Uterus (tissue), 4 donors: Measurements from ENCODE around the gene THOC6. TPM values are rescaled to one million over a fixed set of nuclear protein-coding genes. Genes with fewer than 3 reads are reported as not detected.
A peak's percentile ranks its signal among the peaks of the same experiment; 100 is the strongest.

ENCODE experiments used
- DNase-seq, 2 donors: peaks; one replicate each; pipeline ENCODE4 v3.0.0-alpha.2; 2019 to 2020
- H3K27ac ChIP-seq, 2 donors: fragments of 200-600 bp; sonication (generic); 1 replicate in 1 of 2; 2 replicates in 1 of 2; pipeline ENCODE4 v1.5.1; 2016 to 2018
- H3K27me3 ChIP-seq, 2 donors: fragments of 200-600 bp; sonication (generic); one replicate each; pipeline ENCODE4 v1.5.1; 2018 to 2019; ENCODE audit warnings: control low read depth in 1 of 2
- H3K36me3 ChIP-seq, 2 donors: fragments of 200-600 bp; sonication (generic); one replicate each; pipeline ENCODE4 v1.5.1; 2019; ENCODE audit warnings: control low read depth in 1 of 2
- H3K4me1 ChIP-seq, 2 donors: fragments of 200-600 bp; sonication (generic); one replicate each; pipeline ENCODE4 v1.5.1; 2018 to 2019; ENCODE audit warnings: control low read depth in 1 of 2
- H3K4me3 ChIP-seq, 2 donors: fragments of 200-600 bp; sonication (generic); 1 replicate in 1 of 2; 2 replicates in 1 of 2; pipeline ENCODE4 v1.5.1; 2018 to 2019; ENCODE audit warnings: mild to moderate bottlenecking in 1 of 2
- H3K9me3 ChIP-seq, 2 donors: fragments of 200-600 bp; sonication (generic); one replicate each; pipeline ENCODE4 v1.5.1; 2019; ENCODE audit warnings: control low read depth in 1 of 2
- CTCF ChIP-seq, 4 experiments: fragments of 200-600 bp in 2 of 4; fragments of 450-650 bp in 2 of 4; sonication (generic) in 2 of 4; IDR thresholded peaks; one replicate each; pipeline ENCODE4 v1.5.1; 2016 to 2019; ENCODE audit warnings: antibody characterized with exemption in 4 of 4, mild to moderate bottlenecking in 2 of 4, moderate library complexity in 1 of 4
- POLR2A ChIP-seq, 2 donors: fragments of 450-650 bp; IDR thresholded peaks; one replicate each; pipeline ENCODE4 v1.6.1; 2016; ENCODE audit warnings: antibody characterized with exemption in 2 of 2, mild to moderate bottlenecking in 1 of 2, moderate library complexity in 1 of 2
- intact Hi-C: fragments of 100-400 bp; cut with DNase I; formaldehyde crosslinking; loops from one replicate; pipeline ENCODE4 v1.15.1; 2023; ENCODE audit warnings: low total_unique reads
- total RNA-seq, 4 donors: library from RNA; depleted of rRNA in 3 of 4; stranded (reverse); fragments of >200 nt in 3 of 4; gene quantifications; one replicate each; pipeline versions ENCODE4 v1.1.0 to v1.2.4, GENCODE V29; 2014 to 2023
- donor health status: DM: yes; HTN: yes; CAD: no.

THOC6 gene
- total RNA-seq, 4 donors from 2014 or later = 3.8 to 29.0 (median 22.3) TPM

GRCh38 chr16:3000540-3000939 is 23.3 kb upstream of the THOC6 start:
- Histone ChIP-seq H3K36me3 (no peaks in the 10 kb centered on the region), H3K4me3 (no peak overlapping the region), H3K27ac (no peak overlapping the region), H3K4me1 (no peaks in the 10 kb centered on the region), H3K27me3 (peaks cover 0 to 3% of the 10 kb centered on the region in 2 donors), H3K9me3 (no peaks in the 10 kb centered on the region)
- no peak for DNase-seq
- intact Hi-C loops = no loop called here
- TF ChIP-seq POLR2A (IDR thresholded peaks at IDR 0.05) (no peak), CTCF (IDR thresholded peaks at IDR 0.05) (no peak)

DNA sequence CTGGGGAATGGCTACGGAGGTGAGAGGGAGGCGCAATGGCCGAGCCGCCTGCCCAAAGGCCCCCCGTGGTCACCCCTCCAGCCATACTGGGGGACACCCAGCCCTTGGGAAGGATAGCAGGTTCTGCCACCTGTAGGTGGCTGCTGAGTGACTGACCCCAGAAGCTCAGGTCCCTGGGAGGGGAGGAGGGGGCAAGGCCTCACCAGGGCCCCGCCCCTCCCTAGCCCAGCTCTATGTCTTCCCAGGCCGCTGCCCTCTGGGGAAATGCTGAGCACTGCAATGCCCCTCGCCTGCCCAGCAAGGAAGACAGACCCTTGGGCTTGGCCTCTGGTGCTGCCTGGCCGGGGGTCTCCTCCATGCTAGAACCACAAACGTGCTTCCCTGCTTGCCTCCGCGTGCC is 22.5 kb upstream of the THOC6 start:
- H3K4me1 ChIP-seq = no peaks in the 10 kb centered on the region
- no peak for TF ChIP-seq CTCF (IDR thresholded peaks at IDR 0.05)
- no peak for TF ChIP-seq POLR2A (IDR thresholded peaks at IDR 0.05)
- no peak overlapping the region for H3K27ac ChIP-seq
- H3K27me3 ChIP-seq = peaks cover 0 to 10% of the 10 kb centered on the region in 2 donors
- no peak for DNase-seq
- H3K9me3 ChIP-seq = no peaks in the 10 kb centered on the region
- H3K36me3 ChIP-seq = no peaks in the 10 kb centered on the region
- intact Hi-C loops = no loop called here
- no peak overlapping the region for H3K4me3 ChIP-seq

DNA sequence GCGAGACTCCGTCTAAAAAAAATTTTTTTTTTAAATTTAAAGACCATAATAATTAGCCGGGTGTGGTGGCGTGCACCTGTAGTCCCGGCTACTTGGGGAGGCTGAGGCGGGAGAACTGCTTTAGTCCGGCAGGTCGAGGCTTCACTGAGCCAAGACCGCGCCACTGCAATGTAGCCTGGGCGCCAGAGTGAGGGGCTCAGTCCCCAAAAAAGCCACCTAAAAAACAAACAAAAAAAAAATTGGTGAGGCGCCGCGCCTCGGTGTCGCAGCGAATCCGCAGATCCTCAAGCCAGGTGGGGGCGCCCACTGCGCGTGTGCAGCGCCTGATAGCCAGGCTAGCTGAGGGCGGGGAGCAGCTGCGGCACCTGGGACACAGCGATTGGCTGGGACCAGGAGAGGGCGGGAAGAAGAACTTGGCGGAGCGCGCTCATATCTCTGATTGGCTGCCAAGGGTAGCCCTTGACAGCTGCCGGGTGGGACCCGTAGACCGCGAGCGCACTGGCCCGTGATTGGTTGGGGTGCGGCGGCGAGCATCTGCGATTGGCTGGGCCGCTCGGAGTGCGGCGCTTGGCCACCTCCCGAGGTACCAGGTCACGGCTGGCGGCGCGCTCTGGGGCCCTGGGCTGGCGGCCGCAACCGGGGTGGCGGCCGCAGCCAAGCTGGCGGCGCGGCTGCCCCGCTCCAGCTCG is 20.1 kb upstream of the THOC6 start:
- intact Hi-C loops = no loop called here
- TF ChIP-seq POLR2A (IDR thresholded peaks at IDR 0.05) = no peak
- peak; percentile 50 to 78 (median 56) for TF ChIP-seq CTCF (IDR thresholded peaks at IDR 0.05)
- Histone ChIP-seq H3K27ac (no peak overlapping the region), H3K9me3 (no peaks in the 10 kb centered on the region), H3K4me1 (no peaks in the 10 kb centered on the region), H3K4me3 (no peak overlapping the region), H3K36me3 (no peaks in the 10 kb centered on the region), H3K27me3 (peaks cover 0 to 15% of the 10 kb centered on the region in 2 donors)
- DNase-seq = peak; percentile 88

- Histone ChIP-seq H3K36me3 (no peaks in the 10 kb centered on the region), H3K27ac (no peak overlapping the region), H3K9me3 (no peaks in the 10 kb centered on the region), H3K4me3 (no peak overlapping the region), H3K4me1 (no peaks in the 10 kb centered on the region), H3K27me3 (peaks cover 0 to 15% of the 10 kb centered on the region in 2 donors)
- TF ChIP-seq POLR2A (IDR thresholded peaks at IDR 0.05) (no peak), CTCF (IDR thresholded peaks at IDR 0.05) (no peak)
- DNase-seq = no peak
- intact Hi-C loops = no loop called here
These were observed 19.5 kb upstream of the THOC6 start for GRCh38 chr16:3004319-3004718.

- no peak for DNase-seq
- Histone ChIP-seq H3K4me3 (no peak overlapping the region), H3K36me3 (no peaks in the 10 kb centered on the region), H3K27ac (no peak overlapping the region), H3K4me1 (no peaks in the 10 kb centered on the region), H3K27me3 (peaks cover 0 to 15% of the 10 kb centered on the region in 2 donors), H3K9me3 (no peaks in the 10 kb centered on the region)
- intact Hi-C loops = no loop called here
- TF ChIP-seq CTCF (IDR thresholded peaks at IDR 0.05) (no peak), POLR2A (IDR thresholded peaks at IDR 0.05) (no peak)
These were observed 19.0 kb upstream of the THOC6 start for GRCh38 chr16:3004781-3005284.
